ENCODE measurements around the gene ENAM. TPM values are rescaled to one million over a fixed set of nuclear protein-coding genes. Genes with fewer than 3 reads are reported as not detected.

The ENAM gene
- total RNA-seq, 2 experiments from 2014 or later, result not detected

Other genes starting within 250 kb of the ENAM start
- gene SMR3B, start 245.6 kb upstream of the ENAM start, total RNA-seq, result not detected
- not detected for gene OPRPN, start 230.8 kb upstream of the ENAM start, total RNA-seq
- not detected for gene MUC7, start 156.5 kb upstream of the ENAM start, total RNA-seq
- not detected for gene AMTN, start 110.2 kb upstream of the ENAM start, total RNA-seq
- not detected for gene AMBN, start 36.5 kb upstream of the ENAM start, total RNA-seq
- not detected for gene JCHAIN, start 37.8 kb downstream of the ENAM start, total RNA-seq
- 10 to 100 TPM; 31.0 to 33.5 TPM for gene UTP3, start 59.8 kb downstream of the ENAM start, total RNA-seq
- gene RUFY3, start 93.2 kb downstream of the ENAM start, total RNA-seq, result 10 to 100 TPM; 13.6 to 17.5 TPM
- 100 to 1,000 TPM; 111 to 117 TPM for gene GRSF1, start 211.1 kb downstream of the ENAM start, total RNA-seq

All from activated CD8-positive, alpha-beta T cell treated with anti-CD3 and anti-CD28 coated beads for 36 hours (primary cell).